Activated naive CD4-positive, alpha-beta T cell treated with anti-CD3 and anti-CD28 coated beads for 36 hours (primary cell): ENCODE measurements around the gene COLEC11. TPM values are rescaled to one million over a fixed set of nuclear protein-coding genes. Genes with fewer than 3 reads are reported as not detected.
"Not testable (repeated sequence)": the region's sequence is repeated elsewhere in the genome, so short reads cannot be mapped to it uniquely, and the experiment has no call there.

Experiments used
- CTCF ChIA-PET: fragments of 350-600 bp; sonication (Branson Sonifier 250); formaldehyde crosslinking; loops from one replicate; lab custom pipeline; 2021; ENCODE audit warnings: antibody characterized with exemption; lab: Charles Lee
- DNase-seq: peaks from one replicate; pipeline ENCODE4 v3.0.0-alpha.2; 2020
- H3K27ac Mint-ChIP-seq: one replicate; pipeline ENCODE4 v1.8.0; 2021; ENCODE audit warnings: mild to moderate bottlenecking, mixed read lengths
- H3K27me3 Mint-ChIP-seq: one replicate; pipeline ENCODE4 v1.8.0; 2021; ENCODE audit warnings: low read depth, mixed read lengths
- H3K36me3 Mint-ChIP-seq: one replicate; pipeline ENCODE4 v1.8.0; 2021; ENCODE audit warnings: low read depth, mixed read lengths
- H3K4me1 Mint-ChIP-seq: one replicate; pipeline ENCODE4 v1.8.0; 2021; ENCODE audit warnings: low read depth, mixed read lengths
- H3K4me3 Mint-ChIP-seq: one replicate; pipeline ENCODE4 v1.8.0; 2021; ENCODE audit warnings: mild to moderate bottlenecking, moderate library complexity, mixed read lengths
- H3K9me3 Mint-ChIP-seq: one replicate; pipeline ENCODE4 v1.8.0; 2021; ENCODE audit warnings: mixed read lengths
- intact Hi-C: fragments of 100-400 bp; cut with micrococcal nuclease; formaldehyde crosslinking; loops from one replicate; pipeline ENCODE4 v1.15.1; 2023
- total RNA-seq, 2 experiments: library from RNA; stranded (reverse); gene quantifications; one replicate each; pipeline ENCODE4 v1.2.3, GENCODE V29; 2021

The COLEC11 gene
- total RNA-seq, 2 experiments from 2014 or later, result 0.15 TPM; not detected in 1

- CTCF ChIA-PET, result interaction anchor here (0.6 kb wide), 1 partner anchor 18 kb away, joined by 3 read pairs; no protein-coding TSS in a partner anchor
- DNase-seq, result no peak
- H3K27me3 Mint-ChIP-seq, result no peaks in the 10 kb centered on the region
- intact Hi-C loops, result no loop called here
- H3K4me1 Mint-ChIP-seq, result no peaks in the 10 kb centered on the region
- H3K36me3 Mint-ChIP-seq, result no peaks in the 10 kb centered on the region
- no peaks in the 10 kb centered on the region for H3K9me3 Mint-ChIP-seq
- H3K27ac Mint-ChIP-seq, result no peak overlapping the region
- H3K4me3 Mint-ChIP-seq, result no peak overlapping the region
Measured at GRCh38 chr2:3633089-3633981, 38.4 kb downstream of the COLEC11 start.

- CTCF ChIA-PET, result interaction anchor here (0.6 kb wide), 1 partner anchor 18 kb away, joined by 3 read pairs; no protein-coding TSS in a partner anchor
- H3K36me3 Mint-ChIP-seq, result no peaks in the 10 kb centered on the region
Measured at GRCh38 chr2:3633982-3634595, 39.2 kb downstream of the COLEC11 start.

GRCh38 chr2:3634596-3635121 lies 39.7 kb downstream of the COLEC11 start:
- no peaks in the 10 kb centered on the region for H3K27me3 Mint-ChIP-seq
- intact Hi-C loops, result no loop called here
- H3K9me3 Mint-ChIP-seq, result no peaks in the 10 kb centered on the region
- H3K36me3 Mint-ChIP-seq, result no peaks in the 10 kb centered on the region
- H3K4me3 Mint-ChIP-seq, result no peak overlapping the region
- H3K4me1 Mint-ChIP-seq, result no peaks in the 10 kb centered on the region
- no peak for DNase-seq
- no peak overlapping the region for H3K27ac Mint-ChIP-seq
- CTCF ChIA-PET, result interaction anchor here (0.6 kb wide), 1 partner anchor 10 kb away, joined by 3 read pairs; no protein-coding TSS in a partner anchor

More at GRCh38 chr2:3633982-3634595, 39.2 kb downstream of the COLEC11 start:
- H3K27me3 Mint-ChIP-seq, result no peaks in the 10 kb centered on the region
- H3K27ac Mint-ChIP-seq, result no peak overlapping the region
- intact Hi-C loops, result no loop called here
- no peaks in the 10 kb centered on the region for H3K9me3 Mint-ChIP-seq
- no peak for DNase-seq
- H3K4me3 Mint-ChIP-seq, result no peak overlapping the region
- no peaks in the 10 kb centered on the region for H3K4me1 Mint-ChIP-seq

DNA sequence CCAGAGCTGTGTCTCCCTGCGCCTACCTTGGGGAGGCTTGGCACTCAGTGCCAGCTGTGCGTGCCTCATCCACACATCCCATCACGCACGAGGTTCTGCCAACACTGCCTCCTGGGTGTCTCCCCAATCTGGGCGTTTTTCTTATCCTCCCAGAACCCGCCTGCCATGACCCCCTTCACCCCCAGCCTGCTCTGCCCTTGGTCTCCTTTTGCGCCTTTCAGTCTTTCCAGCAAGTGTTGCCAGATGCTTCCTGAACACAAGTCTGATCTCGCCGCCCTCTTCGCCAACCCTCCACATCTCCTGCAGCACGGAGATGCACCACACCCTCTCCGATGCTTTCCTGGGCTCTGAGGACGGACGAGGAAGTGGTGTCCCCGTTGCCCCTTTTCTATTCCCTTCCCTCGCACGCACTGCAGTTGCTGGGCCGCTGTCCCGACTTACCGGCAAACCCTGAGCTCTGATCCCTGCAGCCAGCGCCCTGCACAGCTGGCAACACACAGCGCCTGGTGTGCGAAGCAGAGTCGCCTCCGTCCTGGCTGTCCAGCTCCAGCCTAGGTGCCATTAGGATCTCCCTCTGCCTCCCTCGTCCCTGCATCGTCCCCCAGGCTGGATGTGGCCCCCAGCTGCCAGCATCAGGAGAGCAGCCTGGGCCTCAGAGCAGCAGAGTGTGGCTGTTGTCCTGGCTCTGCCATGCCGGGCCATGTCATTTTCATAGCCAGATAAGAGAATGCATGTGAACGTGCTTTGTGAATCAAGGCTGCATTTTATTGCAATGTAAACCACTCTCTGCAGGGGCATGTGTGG lies 40.5 kb downstream of the COLEC11 start:
- no peaks in the 10 kb centered on the region for H3K27me3 Mint-ChIP-seq
- H3K27ac Mint-ChIP-seq, result no peak overlapping the region
- no peak for DNase-seq
- H3K4me1 Mint-ChIP-seq, result no peaks in the 10 kb centered on the region
- H3K9me3 Mint-ChIP-seq, result no peaks in the 10 kb centered on the region
- CTCF ChIA-PET, result interaction anchor here (0.6 kb wide), 1 partner anchor 9 kb away, joined by 3 read pairs; no protein-coding TSS in a partner anchor
- H3K36me3 Mint-ChIP-seq, result no peaks in the 10 kb centered on the region
- H3K4me3 Mint-ChIP-seq, result no peak overlapping the region
- intact Hi-C loops, result no loop called here

DNA sequence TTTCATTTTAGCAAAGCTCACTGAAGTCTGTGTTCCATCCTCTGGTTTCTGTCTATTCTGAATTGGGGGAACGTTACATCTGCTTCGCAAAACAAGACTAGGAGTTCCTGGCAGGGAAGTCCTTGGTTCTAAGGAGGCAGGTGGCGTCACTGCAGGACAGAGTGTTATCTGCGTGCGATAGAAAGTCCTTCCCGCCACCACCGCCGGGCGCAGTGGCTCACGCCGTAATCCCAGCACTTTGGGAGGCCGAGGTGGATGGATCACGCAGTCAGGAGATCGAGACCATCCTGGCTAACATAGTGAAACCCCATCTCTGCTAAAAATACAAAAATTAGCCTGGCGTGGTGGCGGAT lies 41.0 kb downstream of the COLEC11 start:
- H3K36me3 Mint-ChIP-seq, H3K27me3 Mint-ChIP-seq, H3K4me1 Mint-ChIP-seq, H3K9me3 Mint-ChIP-seq, H3K4me3 Mint-ChIP-seq, intact Hi-C loops, CTCF ChIA-PET, H3K27ac Mint-ChIP-seq, DNase-seq: not testable (repeated sequence)

DNA sequence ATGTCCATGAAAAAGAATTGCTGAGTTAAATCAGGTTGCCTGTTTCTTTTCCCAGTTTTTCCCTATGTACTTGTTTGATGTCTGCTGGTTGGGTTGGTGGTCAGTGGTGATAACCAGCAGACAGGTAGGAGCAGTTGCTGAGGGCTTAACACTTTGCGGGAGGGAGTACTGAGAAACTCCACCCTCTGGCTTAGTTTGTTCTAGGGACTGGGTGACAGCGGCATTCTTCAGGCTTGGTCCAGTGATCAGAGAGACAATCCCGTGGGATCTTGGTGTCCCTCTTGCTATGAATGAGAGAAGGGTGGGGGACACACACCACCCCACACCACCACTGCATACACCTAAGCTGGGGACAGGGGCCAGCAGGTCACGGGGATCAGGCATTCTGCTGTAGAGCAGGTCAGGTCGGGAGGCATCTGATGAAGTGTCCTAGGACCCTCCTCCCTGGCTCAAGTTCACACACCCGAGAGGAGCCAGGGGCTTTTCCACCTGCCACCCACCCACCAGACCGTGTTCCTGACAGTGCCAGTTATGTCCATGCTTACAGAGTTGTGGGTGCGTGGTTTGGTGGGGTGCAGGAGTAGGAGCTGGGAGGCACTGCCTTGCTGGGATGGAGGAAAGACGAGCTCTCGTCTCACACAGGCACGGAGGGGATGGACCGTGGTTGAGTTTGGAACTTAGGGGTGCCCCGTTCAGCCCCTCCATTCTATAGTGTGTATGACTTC lies 41.8 kb downstream of the COLEC11 start:
- Mint-ChIP-seq H3K4me3 (no peak overlapping the region), H3K4me1 (no peaks in the 10 kb centered on the region), H3K27ac (no peak overlapping the region), H3K27me3 (no peaks in the 10 kb centered on the region), H3K9me3 (no peaks in the 10 kb centered on the region), H3K36me3 (no peaks in the 10 kb centered on the region)
- intact Hi-C loops, result no loop called here
- no peak for DNase-seq
- CTCF ChIA-PET, result no interaction called here

GRCh38 chr2:3637311-3637675 lies 42.4 kb downstream of the COLEC11 start:
- H3K4me3 Mint-ChIP-seq, result no peak overlapping the region
- no peaks in the 10 kb centered on the region for H3K4me1 Mint-ChIP-seq
- H3K36me3 Mint-ChIP-seq, result no peaks in the 10 kb centered on the region
- no peaks in the 10 kb centered on the region for H3K27me3 Mint-ChIP-seq
- no peaks in the 10 kb centered on the region for H3K9me3 Mint-ChIP-seq
- DNase-seq, result no peak
- H3K27ac Mint-ChIP-seq, result no peak overlapping the region
- CTCF ChIA-PET, result no interaction called here
- intact Hi-C loops, result no loop called here

- CTCF ChIA-PET, result no interaction called here
- Mint-ChIP-seq H3K36me3 (no peaks in the 10 kb centered on the region), H3K9me3 (no peaks in the 10 kb centered on the region), H3K27ac (no peak overlapping the region), H3K4me3 (no peak overlapping the region), H3K4me1 (no peaks in the 10 kb centered on the region), H3K27me3 (no peaks in the 10 kb centered on the region)
- no peak for DNase-seq
- intact Hi-C loops, result no loop called here
Measured at GRCh38 chr2:3637692-3638455, 43.0 kb downstream of the COLEC11 start.

DNA sequence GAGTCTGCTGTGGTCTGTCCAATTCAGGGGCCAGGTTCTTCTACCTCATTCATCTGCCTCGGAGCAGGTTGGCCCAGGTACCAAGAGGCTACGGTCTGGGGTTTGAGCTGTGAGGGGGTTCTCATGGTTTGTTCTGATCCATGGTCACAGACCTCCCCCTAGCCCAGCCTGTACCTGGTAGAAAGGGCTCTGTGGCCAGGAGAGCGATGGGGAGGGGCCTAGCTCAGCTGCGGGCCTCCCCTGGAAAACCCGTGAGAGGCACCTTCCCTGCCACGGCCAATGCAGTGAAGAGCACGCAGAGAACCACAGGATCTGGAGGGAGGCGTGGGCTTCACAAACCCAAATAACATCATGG lies 43.5 kb downstream of the COLEC11 start:
- intact Hi-C loops, result no loop called here
- CTCF ChIA-PET, result no interaction called here

GRCh38 chr2:3639015-3639630 lies 44.2 kb downstream of the COLEC11 start:
- no peak for DNase-seq

More for the DNA sequence above, 43.5 kb downstream of the COLEC11 start:
- H3K27me3 Mint-ChIP-seq, result no peaks in the 10 kb centered on the region
- no peak overlapping the region for H3K4me3 Mint-ChIP-seq
- no peaks in the 10 kb centered on the region for H3K36me3 Mint-ChIP-seq
- no peak for DNase-seq
- no peak overlapping the region for H3K27ac Mint-ChIP-seq
- no peaks in the 10 kb centered on the region for H3K9me3 Mint-ChIP-seq
- H3K4me1 Mint-ChIP-seq, result no peaks in the 10 kb centered on the region

DNA sequence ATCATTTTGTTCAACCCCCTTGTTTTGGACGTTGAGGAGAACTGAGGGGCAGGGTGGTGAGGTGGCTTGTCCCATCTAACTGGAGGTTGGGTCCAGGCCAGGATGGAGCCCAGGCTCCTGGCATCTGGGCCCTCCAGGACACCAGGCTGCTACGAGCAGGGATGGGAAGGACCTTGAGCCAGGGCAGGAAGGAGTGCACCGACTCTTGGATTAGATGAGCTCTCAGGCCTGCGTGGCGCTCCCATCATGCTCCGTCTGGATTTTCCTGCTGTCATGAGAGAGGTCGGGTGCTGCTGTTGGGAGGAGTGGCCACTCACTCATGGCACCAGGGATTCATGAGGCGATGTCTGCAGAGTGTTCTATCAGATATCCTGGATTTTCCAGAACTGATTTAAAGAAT lies 44.7 kb downstream of the COLEC11 start:
- no peaks in the 10 kb centered on the region for H3K27me3 Mint-ChIP-seq
- H3K4me3 Mint-ChIP-seq, result no peak overlapping the region
- no peaks in the 10 kb centered on the region for H3K9me3 Mint-ChIP-seq
- H3K36me3 Mint-ChIP-seq, result no peaks in the 10 kb centered on the region
- H3K27ac Mint-ChIP-seq, result no peak overlapping the region
- intact Hi-C loops, result no loop called here
- DNase-seq, result no peak
- no peaks in the 10 kb centered on the region for H3K4me1 Mint-ChIP-seq
- CTCF ChIA-PET, result no interaction called here

More at GRCh38 chr2:3639015-3639630, 44.2 kb downstream of the COLEC11 start:
- Mint-ChIP-seq H3K27me3 (no peaks in the 10 kb centered on the region), H3K4me3 (no peak overlapping the region), H3K9me3 (no peaks in the 10 kb centered on the region), H3K4me1 (no peaks in the 10 kb centered on the region), H3K36me3 (no peaks in the 10 kb centered on the region), H3K27ac (no peak overlapping the region)
- CTCF ChIA-PET, result no interaction called here
- intact Hi-C loops, result no loop called here
